Measurements from ENCODE around the gene GPX7.

The GPX7 gene

GRCh38 chr1:52588535-52588934, 13.6 kb upstream of the GPX7 start:
- DNase-seq = no peak

GRCh38 chr1:52590266-52590665, 11.9 kb upstream of the GPX7 start:
- DNase-seq = no peak

GRCh38 chr1:52592637-52593323, 9.4 kb upstream of the GPX7 start:
- no peak for DNase-seq

GRCh38 chr1:52593495-52593894, 8.7 kb upstream of the GPX7 start:
- no peak for DNase-seq

GRCh38 chr1:52595061-52595460, 7.1 kb upstream of the GPX7 start:
- DNase-seq = no peak

- DNase-seq = no peak
Observed at GRCh38 chr1:52597912-52598311, 4.3 kb upstream of the GPX7 start.

- DNase-seq = no peak
Observed at GRCh38 chr1:52598729-52599128, 3.4 kb upstream of the GPX7 start.

GRCh38 chr1:52599236-52599635, 2.9 kb upstream of the GPX7 start:
- no peak for DNase-seq

- DNase-seq = no peak
Observed at GRCh38 chr1:52600533-52601179, 1.5 kb upstream of the GPX7 start.

GRCh38 chr1:52601519-52601918, 652 bp upstream of the GPX7 start:
- DNase-seq = no peak

GRCh38 chr1:52602856-52603600, 857 bp downstream of the GPX7 start:
- DNase-seq = peak; percentile 28

- DNase-seq = no peak
Observed at GRCh38 chr1:52603630-52604029, 1.5 kb downstream of the GPX7 start.

- DNase-seq = no peak
Observed at GRCh38 chr1:52604063-52604770, 2.0 kb downstream of the GPX7 start.

- no peak for DNase-seq
Observed at GRCh38 chr1:52613636-52614373, 11.6 kb downstream of the GPX7 start.

GRCh38 chr1:52614671-52615070, 12.5 kb downstream of the GPX7 start:
- DNase-seq = no peak

- no peak for DNase-seq
Observed at GRCh38 chr1:52615489-52616042, 13.4 kb downstream of the GPX7 start.

- no peak for DNase-seq
Observed at GRCh38 chr1:52621950-52622349, 19.8 kb downstream of the GPX7 start.

- DNase-seq = no peak
Observed at GRCh38 chr1:52623812-52624211, 21.6 kb downstream of the GPX7 start.

GRCh38 chr1:52627028-52627427, 24.9 kb downstream of the GPX7 start:
- DNase-seq = no peak

GRCh38 chr1:52628614-52629324, 26.6 kb downstream of the GPX7 start:
- DNase-seq = no peak

GRCh38 chr1:52629325-52629643, 27.1 kb downstream of the GPX7 start:
- DNase-seq = no peak

GRCh38 chr1:52629667-52630066, 27.5 kb downstream of the GPX7 start:
- no peak for DNase-seq
